Measurements from ENCODE around the gene PDCD4.
A peak's percentile ranks its signal among the peaks of the same experiment; 100 is the strongest.

PDCD4 gene

DNA sequence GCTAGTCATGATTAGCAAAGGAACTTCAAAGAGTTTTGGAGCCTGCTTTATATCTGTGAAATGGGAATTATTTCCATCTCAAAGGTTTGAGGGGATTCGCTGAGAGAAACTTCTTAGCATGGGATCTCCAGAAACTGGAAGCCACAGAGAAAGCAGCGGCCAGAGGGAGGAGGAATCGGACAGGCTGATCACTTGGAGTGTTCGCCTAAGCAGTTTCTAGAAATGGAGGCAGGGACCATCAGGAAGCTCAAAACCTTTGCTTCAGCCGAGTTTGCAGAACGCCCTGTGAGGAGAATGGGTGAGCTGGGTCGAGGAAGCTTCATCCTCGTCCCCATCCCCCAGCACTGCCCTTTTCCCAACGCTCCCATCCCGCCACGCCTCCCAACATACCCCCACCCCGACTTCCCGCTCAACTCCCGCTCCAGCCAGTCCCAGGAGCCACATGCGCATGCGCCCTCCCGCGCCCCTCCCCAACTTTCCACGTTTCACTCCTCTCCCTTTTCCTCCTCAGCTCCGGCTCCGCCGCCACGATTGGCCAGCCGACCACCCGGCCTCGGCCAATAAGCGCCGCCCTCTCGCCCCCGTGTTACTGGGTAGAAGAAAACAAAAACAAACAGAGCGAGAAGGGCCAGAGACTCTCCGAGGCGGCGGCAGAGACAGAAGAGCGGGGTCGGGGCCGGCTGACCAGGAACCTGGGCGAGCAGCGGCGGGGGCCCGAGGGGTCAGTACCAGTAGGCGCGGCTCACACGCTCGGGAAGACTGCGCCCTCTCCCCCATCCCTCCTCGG is at the start of gene PDCD4:
Gene PDCD4, plus strand, starts transcription at position 631 of the 787 bp plus-strand sequence. CDS start 4,100 bp downstream, outside the sequence.
- peak; percentile 97 for DNase-seq

DNA sequence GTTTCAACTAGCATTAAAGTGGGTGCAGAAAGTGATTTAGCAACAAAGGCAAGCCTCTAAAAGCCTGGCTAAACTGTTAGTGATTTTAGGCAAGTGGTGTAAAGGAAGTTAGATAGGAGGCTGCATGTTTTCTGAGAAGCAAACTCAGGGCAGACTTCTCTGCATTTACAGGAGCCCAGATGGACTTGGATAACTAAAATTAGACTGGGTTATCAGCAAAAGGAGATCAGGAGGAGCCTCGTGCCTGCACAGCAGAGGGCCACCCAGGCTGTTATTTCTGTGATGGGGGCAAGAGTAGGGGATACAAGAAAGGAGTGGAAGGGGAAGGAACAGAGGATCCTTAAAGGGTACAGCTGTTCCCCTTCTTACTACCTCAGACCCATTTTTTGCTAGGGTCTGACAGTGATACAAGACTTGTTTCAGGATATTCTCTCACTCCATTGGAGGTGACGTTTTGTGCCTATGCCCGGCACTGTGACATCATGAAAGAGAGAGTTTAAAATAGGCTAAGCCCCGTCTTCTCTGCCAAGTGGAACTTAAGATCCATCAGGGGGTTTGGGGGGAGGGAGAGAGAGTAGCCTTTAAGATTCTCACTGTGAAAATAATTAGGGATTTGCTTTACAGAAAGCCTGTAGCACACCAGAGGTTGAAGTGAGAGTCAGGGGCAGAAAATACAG is 49.6 kb upstream of the PDCD4 start:
- no peak for DNase-seq

DNA sequence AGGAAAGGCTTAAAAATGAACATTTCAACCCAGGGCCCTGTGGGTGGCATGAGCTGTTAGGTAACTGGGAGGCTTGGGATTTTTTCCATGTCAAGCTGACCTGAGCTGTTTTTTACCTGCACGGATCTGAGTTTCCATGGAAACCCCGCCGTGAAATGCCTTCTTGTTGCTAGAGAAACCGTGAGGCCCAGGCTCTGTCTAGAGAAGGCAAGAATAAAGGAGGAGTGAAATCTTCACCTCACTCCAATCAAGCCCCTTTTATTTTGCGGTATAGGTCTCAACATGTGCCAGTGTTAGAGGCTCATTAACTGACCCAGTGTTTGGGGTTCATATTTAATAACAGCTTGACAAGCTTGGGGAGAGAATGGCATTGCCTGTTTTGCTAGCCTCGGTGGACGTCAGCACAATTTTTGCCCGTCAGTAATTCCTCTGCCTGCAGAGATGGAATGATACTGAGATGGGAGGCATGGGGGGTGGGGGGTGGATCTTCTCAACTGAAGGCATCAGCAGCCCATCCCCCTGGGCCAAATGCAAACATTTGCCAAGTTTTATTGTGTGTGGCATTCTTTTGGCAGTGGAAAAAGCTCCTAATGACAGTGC is 48.9 kb upstream of the PDCD4 start:
- DNase-seq = no peak

DNA sequence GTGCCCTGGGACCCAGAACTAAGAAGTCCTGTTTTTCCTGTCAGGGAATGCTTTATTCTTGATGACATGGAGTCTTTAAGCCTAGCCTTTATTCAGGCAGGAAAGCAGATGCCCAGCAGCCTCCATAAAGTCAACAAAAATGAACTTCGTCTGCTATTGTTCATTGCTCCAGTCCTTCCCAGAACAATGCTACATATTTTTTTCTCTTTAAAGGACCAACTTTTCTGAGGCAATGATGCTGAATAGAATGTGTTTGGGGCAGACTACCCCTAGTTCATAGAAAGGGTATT is 47.6 kb upstream of the PDCD4 start:
- DNase-seq = no peak

DNA sequence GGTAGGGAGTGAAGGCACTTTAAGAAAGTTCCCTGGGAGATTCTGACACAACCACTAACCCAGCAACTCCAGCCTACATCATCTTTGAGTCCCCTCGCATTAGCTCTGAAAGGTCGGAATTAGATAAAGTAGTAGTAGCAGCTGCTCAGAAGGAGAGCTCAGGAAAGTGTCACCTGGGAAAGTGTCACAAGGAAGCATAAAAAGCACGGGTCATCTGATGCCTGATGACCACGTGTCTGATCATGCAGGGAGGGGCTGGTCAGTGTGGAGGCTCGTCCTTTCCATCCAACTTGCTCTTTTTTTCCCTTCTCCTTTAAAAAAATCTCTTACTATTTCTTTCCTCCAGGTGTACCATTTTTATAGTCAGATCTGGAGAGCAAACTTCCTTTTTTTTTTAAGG is 47.1 kb upstream of the PDCD4 start:
- no peak for DNase-seq

DNA sequence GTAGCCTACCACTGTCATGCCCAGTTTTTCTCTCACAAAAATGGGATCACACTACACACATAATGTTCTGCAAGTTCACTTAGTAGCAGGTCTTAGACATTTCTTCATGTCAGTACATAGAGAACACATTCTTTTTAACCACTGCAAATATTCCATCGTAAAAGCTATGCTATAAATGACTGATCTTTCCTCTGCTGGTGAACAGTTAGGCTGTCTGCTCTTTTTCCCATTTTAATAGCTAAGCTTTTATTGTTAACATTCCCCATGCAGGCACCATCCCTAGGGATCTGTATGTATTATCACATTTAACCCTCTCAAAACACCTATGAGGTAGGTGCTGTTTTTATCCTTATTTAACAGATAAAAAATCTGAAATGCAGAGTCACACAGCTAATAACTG is 46.2 kb upstream of the PDCD4 start:
- DNase-seq = no peak

DNA sequence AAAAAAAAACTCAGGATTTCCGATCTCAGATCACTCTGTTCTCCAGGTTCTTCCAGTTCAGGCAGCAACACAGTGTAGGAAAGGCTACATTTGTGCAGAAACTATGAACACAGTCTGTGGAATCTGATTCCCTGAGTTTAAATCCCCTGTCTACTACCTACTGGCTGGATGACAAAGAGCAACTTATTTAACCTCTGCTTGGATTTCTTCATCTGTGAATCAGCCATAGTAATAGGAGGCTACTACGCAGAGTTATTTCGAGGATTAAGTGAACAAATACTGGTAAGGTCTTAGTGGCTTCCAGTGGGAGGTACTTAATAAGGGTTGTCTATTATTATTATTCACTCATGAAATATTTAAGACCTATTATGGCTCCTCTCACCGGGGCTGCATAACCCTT is 44.3 kb upstream of the PDCD4 start:
- no peak for DNase-seq

DNA sequence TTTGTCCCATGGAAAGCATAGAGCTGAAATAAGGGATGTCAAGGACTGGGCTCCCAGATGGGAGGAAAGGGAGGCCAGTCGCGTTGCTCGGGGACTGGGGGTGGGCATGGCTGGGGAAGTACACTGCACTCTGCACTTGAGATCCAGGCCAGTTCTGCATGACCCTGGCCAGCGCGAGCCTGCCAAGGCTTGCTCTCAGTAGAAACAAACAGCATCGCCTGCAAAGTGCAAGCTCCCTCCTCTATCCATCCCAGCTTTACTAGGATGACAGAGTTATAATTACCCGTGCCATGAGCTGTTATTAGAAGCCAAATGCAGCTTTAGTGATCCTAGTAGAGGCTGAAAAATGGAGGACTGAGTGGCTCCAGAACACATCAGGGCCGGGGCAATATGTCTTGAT is 43.9 kb upstream of the PDCD4 start:
- DNase-seq = no peak

DNA sequence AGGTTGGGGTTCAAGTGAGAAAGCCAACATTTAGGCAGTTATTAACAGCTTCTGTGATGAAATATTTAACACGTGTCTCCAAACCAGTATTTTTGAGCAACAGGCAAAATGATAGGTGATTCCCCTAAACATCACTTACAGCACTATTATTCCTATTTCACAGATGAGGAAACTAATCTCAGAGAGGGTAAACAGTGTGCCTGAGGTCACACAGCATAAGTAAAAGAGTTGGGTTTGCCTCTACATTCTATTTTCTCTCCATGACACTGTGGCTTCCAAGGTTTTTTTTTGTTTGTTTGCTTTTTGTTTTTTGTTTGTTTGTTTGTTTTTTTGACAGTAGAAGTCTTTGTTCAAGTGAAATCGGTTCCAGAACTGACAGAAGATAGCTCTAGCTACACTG is 43.2 kb upstream of the PDCD4 start:
- DNase-seq = no peak

DNA sequence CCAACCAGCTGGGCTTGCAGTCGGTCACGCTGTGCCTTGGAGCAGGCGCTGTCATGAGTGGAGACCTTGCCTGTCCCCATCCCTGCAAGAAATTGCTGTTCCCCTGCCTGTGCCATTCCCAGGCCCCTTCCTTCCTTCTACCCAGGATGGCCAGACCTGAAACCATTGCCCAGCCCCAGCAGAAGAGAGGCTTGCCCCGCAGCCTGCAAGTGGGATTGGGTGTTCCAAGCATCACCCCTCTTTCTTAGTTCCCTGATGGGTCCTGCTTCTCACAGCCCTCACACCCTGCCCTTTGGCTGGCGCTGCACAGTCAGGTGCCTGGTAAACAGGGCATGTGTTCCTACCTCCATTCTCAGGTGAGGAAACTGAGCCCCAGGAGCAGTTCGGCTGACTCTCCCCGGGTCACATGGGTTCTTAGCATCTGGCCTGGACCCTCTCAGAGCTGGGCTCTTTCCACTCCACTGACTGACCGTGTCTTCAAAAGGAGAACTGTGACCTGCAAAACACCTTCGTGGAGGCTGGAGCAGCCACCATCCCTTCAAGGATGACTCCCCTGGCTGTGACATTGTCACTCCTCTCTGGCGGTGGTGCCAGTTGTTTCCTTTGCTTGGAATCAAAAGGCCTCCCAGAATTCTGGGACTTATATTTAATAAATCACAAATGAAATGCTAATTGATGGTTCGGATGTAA is 41.9 kb upstream of the PDCD4 start:
- DNase-seq = no peak

DNA sequence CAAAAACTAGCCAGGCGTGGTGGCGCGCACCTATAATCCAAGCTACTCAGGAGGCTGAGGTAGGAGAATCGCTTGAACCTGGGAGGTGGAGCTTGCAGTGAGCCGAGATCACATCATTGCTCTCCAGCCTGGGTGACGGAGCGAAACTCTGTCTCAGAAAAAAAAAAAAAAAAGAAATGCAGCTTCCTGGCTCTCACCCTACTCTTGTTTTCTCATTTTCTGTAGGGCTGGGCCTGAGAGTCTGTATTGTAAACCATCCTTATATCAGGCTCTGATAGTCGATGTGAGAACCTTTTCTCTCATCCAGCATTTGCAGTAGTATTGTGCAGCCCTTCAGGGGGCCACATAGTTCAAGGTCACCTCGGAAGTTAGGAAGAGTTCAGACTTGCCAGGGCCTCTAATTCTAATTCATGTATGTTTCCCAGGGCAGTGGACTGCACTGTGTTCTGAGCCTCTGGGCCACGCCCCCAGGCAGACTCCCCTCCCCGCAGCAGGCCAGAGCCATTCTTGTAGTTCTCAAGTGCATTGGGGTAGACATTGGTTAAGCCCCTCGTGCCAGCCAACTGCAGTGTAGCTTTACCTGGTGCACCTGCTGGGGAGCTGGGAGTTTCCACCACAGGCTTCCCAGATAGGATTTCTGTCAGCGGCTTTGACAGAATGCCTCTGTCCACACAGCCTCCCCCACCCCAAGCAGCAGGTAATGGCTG is 38.3 kb upstream of the PDCD4 start:
- DNase-seq = no peak

DNA sequence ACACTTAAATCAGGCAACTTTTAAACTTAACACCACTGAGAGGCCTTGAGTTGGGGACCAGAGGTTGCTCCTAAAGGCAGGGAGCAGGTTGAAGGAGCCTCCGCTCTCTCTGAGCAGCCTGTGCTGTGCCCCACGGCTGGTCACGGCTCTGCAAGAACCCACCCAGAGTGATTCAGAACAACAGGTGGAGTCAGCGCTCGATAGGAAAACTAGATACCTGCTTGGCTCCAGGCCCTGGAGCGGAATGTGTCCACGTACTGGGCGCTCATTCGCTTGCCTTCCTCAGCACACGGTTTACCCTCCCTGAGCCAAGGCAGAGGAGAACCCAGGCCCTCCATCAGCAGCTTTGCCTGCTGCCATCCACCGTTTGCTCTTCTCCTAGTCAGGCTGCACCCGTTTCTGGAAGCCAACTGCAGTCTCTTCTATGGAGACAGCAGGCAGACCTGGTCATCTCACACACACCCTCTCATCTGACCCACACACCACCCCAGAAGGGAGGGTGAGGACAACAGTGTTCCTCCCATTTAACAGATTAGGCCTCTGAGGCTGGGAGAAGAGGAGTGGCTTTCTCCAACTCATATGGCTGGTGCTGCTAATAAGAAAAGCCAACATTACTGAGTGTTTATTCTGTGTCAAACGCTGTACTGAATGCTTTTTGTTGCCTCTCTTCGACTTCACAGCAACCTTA is 37.6 kb upstream of the PDCD4 start:
- DNase-seq = no peak

DNA sequence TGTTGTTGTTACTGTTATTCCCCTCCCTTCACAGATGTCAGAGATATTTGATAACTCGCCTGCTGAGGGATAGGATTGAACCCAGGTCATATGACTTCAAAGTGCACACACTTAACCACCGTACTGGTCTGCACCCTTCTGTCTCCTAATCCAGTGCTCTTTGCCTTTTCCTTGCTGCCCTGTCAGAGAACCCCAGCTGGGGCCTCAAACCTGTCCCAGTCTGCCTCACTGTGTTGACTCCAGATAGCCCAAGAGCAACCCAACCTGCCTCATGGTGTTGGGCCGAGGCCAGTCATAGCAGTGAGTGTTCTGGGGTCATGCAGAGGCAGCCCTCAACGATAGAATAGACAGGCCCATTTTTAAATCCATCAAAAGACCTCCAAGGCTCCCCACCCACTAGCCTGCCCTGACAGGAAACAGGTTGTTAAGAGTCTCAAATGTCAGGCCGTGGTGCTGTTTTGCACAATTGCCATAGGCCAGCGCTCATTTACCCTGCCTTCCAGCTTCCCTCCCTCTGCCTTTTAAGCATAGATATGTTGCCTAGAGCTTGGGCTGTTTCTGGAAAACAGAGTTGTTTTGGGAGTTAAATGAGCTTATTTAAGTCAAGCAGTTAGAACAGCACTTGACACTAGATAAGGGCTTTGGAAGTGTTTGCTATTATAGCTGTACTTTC is 37.0 kb upstream of the PDCD4 start:
- no peak for DNase-seq

DNA sequence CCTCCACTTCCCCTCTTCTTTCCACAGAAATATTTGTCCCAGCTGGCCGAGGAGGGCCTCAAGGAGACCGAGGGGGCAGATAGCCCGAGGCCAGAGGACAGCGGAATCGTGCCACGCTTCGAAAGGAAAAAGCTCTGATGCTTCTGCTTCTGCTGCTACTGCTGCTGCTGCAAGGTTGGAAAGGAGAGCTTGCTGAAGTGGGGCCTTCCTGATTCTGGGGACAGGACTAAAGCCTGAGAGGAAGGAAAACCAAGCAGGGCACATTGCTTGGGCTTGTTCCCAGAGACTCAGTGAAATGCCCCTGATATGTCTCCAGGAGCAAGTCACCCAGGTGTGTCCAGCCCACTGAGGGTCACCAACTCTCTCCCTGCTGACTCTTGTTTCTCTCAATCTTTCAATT is 35.9 kb upstream of the PDCD4 start:
- no peak for DNase-seq

DNA sequence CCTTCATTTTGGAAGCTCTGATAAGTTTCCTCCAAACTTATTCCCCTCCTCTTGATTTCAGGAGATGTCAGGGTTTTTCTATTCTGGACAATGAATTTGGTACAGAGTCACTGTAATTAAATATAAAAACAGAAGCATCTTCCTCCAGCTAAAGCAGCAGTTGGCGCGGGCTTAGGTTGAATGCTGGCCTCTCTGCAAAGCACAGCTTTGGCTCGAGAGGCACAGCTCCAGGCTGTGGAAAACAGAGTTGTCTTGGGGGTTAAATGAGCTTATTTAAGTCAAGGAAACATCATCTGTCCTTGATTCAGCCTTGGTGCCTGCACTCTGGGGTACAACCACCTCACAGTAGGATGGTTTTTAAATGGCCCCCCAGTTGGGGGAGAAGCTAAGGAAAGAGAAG is 35.0 kb upstream of the PDCD4 start:
- DNase-seq = no peak

DNA sequence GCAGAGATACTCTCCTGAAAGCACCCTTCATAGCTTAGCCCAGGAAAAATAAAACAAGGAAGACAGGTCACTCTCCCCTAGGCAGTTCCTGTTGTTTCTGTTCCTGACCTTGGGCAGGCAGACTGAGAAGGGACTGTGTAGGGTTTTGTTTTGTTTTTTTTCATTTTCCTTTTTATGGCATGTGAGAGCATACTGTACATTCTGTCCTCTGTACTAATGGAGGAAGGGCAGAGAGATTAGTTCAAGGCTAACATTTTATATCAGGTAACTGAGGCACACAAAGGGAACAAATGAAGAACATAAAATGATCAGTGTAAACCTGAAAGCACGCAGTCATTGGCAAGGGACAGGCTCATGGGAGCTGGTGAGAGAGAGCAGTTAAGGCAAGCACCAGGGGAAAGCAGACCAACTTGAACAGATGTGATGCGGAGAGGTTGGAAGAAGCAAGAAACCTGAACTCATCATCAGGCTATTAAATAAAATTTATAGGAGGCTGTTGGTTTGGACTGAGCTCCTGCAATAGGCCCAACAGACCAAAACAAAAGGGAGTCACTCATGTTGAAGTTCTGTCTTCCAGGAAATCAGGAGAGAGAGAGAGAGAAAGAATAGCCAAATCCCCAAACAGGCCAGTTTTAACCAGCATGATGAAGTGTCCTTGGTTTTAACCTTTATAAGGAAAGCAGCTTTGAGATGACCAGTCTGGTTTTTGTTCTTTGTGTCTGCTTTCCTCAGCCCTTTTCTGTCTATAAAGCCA is 34.1 kb upstream of the PDCD4 start:
- no peak for DNase-seq

DNA sequence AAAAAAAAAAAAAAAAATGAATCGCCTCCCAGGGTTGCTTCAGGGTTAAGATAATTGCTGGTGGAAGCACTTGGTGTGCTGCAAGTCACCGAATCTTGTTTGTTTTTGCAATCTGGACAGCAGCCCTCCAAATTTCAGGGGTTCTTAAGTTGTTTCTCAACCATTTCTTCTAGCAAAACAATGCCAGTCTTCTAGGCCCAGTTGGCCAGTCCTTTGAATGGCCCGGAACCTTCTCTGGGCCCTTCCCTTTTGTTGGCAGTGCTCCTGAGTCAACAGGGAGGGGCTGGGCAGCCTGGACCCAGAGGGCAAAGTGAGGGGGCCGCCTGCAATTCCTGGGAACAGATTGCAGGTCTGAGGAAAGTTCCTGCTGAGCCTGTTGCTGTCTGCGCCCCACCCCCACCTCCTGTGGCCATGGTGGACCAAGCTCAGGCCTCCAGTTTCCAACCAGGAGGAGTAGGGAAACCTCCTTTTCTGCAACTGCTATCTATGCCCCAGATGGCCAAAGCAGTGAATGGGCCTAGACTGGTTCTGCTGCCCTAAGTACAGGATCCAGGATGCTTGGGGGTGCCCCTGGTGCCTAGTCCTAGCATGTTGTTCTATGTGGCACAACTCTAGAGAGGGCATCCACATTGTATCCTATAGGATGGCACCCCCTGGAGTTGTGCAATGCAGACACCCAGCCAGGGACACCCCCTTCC is 31.4 kb upstream of the PDCD4 start:
- no peak for DNase-seq

DNA sequence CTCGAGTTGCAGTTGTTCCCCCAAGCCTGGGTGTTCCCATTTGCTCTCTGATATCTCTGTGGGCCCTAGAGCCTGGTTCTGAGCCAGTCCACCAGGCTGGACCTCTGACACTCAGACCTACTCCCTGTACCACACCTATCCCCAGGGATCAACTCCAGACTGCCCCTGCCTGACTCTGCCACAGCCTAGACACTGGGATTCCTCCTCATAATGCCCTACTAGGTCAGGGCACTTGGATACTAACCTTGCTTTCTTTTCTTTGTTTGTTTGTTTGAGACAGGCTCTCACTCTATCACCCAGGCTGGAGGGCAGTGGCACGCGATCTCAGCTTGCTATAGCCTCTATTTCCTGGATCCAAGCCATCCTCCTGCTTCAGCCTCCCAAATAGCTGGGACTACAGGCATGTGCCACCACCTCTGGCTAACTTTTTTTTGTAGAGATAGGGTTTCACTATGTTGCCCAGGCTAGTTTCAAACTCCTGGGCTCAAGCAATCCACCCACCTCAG is 30.8 kb upstream of the PDCD4 start:
- DNase-seq = no peak

DNA sequence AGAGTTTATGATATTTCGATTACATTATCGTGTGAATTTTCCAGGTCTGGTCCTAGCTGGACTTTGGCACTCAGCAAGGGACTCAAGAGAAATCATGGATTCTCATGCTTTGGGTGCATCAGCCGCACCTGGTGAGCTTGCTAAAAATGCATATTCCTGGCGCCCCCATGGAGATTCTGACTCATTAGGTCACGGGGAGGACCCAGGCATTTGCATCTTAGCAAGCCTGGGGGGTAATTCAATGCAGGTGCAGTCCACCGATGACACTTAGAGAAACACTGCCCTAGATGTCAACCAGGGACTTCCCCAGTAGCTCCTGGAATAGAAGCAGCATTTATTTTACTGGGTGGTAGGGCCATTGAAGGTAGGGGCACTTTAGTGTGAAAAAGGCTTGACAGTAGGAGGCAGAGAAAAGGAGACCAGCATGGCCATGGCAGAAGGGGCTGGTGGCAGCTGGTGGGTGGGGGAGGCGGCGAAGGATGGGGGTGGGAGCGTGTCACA is 29.9 kb upstream of the PDCD4 start:
- DNase-seq = no peak

DNA sequence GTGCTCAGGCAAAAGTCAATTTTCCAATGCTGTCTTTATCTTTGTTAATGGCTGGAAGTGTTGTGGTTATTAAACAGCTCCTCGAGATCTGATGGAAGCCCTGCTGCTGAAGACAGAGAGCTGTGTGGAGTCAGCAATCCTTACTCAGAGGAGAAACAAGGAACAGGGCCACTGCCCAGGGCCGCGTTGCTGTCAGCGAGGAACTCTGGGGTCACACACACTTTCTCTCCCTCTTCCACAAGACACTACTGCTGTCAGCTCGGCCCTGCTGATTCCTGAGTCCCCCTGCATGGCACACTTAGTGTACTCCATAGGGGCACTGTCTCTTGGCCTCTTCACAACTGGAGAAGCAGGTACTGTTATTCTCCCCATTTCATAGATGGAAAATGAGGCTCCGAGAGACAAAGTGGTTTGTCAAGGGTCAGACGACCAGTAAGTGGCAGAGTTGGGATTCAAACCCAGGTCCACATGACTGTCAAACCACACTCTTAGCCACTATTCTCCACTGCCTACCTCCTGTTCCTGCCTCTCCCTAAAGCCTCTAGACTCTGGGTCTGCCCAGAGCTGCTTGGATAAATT is 29.3 kb upstream of the PDCD4 start:
- DNase-seq = no peak

Measured in NK-92 treated with Interleukin-12 subunit alpha and Interleukin-12 subunit beta, amount 100 ng/mL, for 24 hours (cell line).